ENCODE results near the gene RAB8B.

- TF ChIP-seq CTCF (IDR thresholded peaks at IDR 0.05 in 2 of 3, conservative IDR thresholded peaks at IDR 0.05 in 1 of 3; ENCODE audit: control insufficient read depth in 2 of 3, extremely low read depth in 1 of 3, insufficient read depth in 1 of 3, low read depth in 3 of 3, low read length in 3 of 3) (no peak), HDAC2 (IDR thresholded peaks at IDR 0.05) (no peak), RAD21 (IDR thresholded peaks at IDR 0.05; ENCODE audit: insufficient read depth, low read depth, low read length) (no peak), POLR2A (IDR thresholded peaks at IDR 0.05; ENCODE audit: low read depth, low read length) (no peak), RCOR1 (conservative IDR thresholded peaks at IDR 0.05; ENCODE audit: low read depth, low read length) (no peak), MAX (IDR thresholded peaks at IDR 0.05; ENCODE audit: low read depth, low read length) (no peak), JUNB (IDR thresholded peaks at IDR 0.05) (no peak), NBN (IDR thresholded peaks at IDR 0.05) (no peak), NFIC (IDR thresholded peaks at IDR 0.05; ENCODE audit: low read depth, low read length) (no peak)
These were observed 36.0 kb downstream of the RAB8B start for GRCh38 chr15:63225381-63225780.

Data from GM12878 (cell line).